Measurements from ENCODE around the gene COL19A1.
"Not testable (repeated sequence)": the region's sequence is repeated elsewhere in the genome, so short reads cannot be mapped to it uniquely, and the experiment has no call there.

COL19A1 gene

GRCh38 chr6:69866770-69867638 lies 648 bp downstream of the COL19A1 start:
- DNase-seq, result peak; percentile 74

GRCh38 chr6:69867639-69867976 lies 1.3 kb downstream of the COL19A1 start:
- DNase-seq, result no peak

- peak; percentile 4 for DNase-seq
Measured at GRCh38 chr6:69868252-69868804, 2.0 kb downstream of the COL19A1 start.

- DNase-seq, result no peak
Measured at GRCh38 chr6:69868961-69869360, 2.6 kb downstream of the COL19A1 start.

GRCh38 chr6:69871107-69871506 lies 4.8 kb downstream of the COL19A1 start:
- DNase-seq, result no peak

GRCh38 chr6:69873291-69873690 lies 6.9 kb downstream of the COL19A1 start:
- no peak for DNase-seq

GRCh38 chr6:69875715-69876114 lies 9.4 kb downstream of the COL19A1 start:
- no peak for DNase-seq

- no peak for DNase-seq
Measured at GRCh38 chr6:69878795-69879194, 12.4 kb downstream of the COL19A1 start.

- no peak for DNase-seq
Measured at GRCh38 chr6:69880601-69881000, 14.2 kb downstream of the COL19A1 start.

GRCh38 chr6:69881322-69882151 lies 15.2 kb downstream of the COL19A1 start:
- peak; percentile 37 for DNase-seq

- DNase-seq, result no peak
Measured at GRCh38 chr6:69883551-69883950, 17.2 kb downstream of the COL19A1 start.

- DNase-seq, result no peak
Measured at GRCh38 chr6:69884231-69884630, 17.9 kb downstream of the COL19A1 start.

- no peak for DNase-seq
Measured at GRCh38 chr6:69887026-69887425, 20.7 kb downstream of the COL19A1 start.

GRCh38 chr6:69887714-69888345 lies 21.5 kb downstream of the COL19A1 start:
- DNase-seq, result no peak

GRCh38 chr6:69888482-69889233 lies 22.3 kb downstream of the COL19A1 start:
- DNase-seq, result no peak

GRCh38 chr6:69889234-69889974 lies 23.0 kb downstream of the COL19A1 start:
- DNase-seq, result not testable (repeated sequence)

GRCh38 chr6:69892561-69892960 lies 26.2 kb downstream of the COL19A1 start:
- not testable (repeated sequence) for DNase-seq

GRCh38 chr6:69893266-69893665 lies 26.9 kb downstream of the COL19A1 start:
- not testable (repeated sequence) for DNase-seq

- DNase-seq, result no peak
Measured at GRCh38 chr6:69894578-69895347, 28.4 kb downstream of the COL19A1 start.

GRCh38 chr6:69895396-69895795 lies 29.0 kb downstream of the COL19A1 start:
- no peak for DNase-seq

- no peak for DNase-seq
Measured at GRCh38 chr6:69900869-69901268, 34.5 kb downstream of the COL19A1 start.
